Lower lobe of right lung (tissue), 2 donors: Measurements from ENCODE around the gene SOX6. TPM values are rescaled to one million over a fixed set of nuclear protein-coding genes. Genes with fewer than 3 reads are reported as not detected.
"Not testable (repeated sequence)": the region's sequence is repeated elsewhere in the genome, so short reads cannot be mapped to it uniquely, and the experiment has no call there.

Experiments used
- ATAC-seq, 2 donors: fragments of 200-7000 bp; cut with Tn5 transposase; one replicate each; pipeline ENCODE4 v1.9.1; 2020 to 2022; ENCODE audit warnings: mild to moderate bottlenecking in 2 of 2, moderate library complexity in 2 of 2
- DNase-seq: peaks from one replicate; pipeline ENCODE4 v3.0.0-alpha.2; 2020
- H3K27ac ChIP-seq: fragments of 200-600 bp; one replicate; pipeline ENCODE4 v1.8.0; 2022
- H3K27me3 ChIP-seq: fragments of 200-600 bp; one replicate; pipeline ENCODE4 v1.8.0; 2022; ENCODE audit warnings: low read depth
- H3K36me3 ChIP-seq: fragments of 200-600 bp; one replicate; pipeline ENCODE4 v1.8.0; 2022; ENCODE audit warnings: mild to moderate bottlenecking
- H3K4me1 ChIP-seq: fragments of 200-600 bp; one replicate; pipeline ENCODE4 v1.8.0; 2022
- H3K4me3 ChIP-seq: fragments of 200-600 bp; one replicate; pipeline ENCODE4 v1.8.0; 2022; ENCODE audit warnings: mild to moderate bottlenecking
- H3K9me3 ChIP-seq: fragments of 200-600 bp; one replicate; pipeline ENCODE4 v1.8.0; 2022
- intact Hi-C: fragments of 100-400 bp; cut with DNase I; formaldehyde crosslinking; loops from one replicate; pipeline ENCODE4 v1.11.0; 2022
- total RNA-seq: library from RNA; stranded (reverse); fragmentation: NEBNext Ultra II Directional; extraction: Animal tissue kit (Norgen Biotek cat#: 25700); gene quantifications from one replicate; pipeline ENCODE4 v1.2.1, GENCODE V29; 2021
- TF ChIP-seq, protein P1 (sequence below): fragments of 200-600 bp; IDR thresholded peaks from one replicate; pipeline ENCODE4 v1.8.0; 2022; ENCODE audit warnings: antibody characterized with exemption, mild to moderate bottlenecking
- donor health status: DM: no; HTN: yes; CAD: no; lungs with severe emphysema.

SOX6 gene
- total RNA-seq, 1 donor from 2014 or later = 4.8 TPM

DNA sequence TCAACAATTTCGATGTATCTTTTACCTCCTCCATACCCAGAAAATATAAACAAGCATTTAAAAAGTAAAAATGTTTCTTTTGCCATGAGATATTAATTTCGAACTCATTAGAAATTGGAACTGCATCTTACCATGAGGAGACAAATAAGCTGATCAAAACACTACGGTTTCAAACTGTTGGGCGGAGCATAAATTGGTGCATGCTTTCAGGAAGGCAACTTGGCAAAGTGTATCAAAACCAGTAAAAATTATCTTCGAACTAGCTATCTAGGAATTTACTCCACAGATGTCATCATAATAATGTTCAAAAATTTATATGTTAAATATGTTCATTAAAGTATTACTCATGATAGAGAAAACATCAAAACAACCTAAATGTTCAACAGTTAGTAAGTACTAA lies 21.4 kb upstream of the SOX6 start:
- H3K27ac ChIP-seq = no peak overlapping the region
- intact Hi-C loops = no loop called here
- H3K4me1 ChIP-seq = no peaks in the 10 kb centered on the region
- DNase-seq = no peak
- no peaks in the 10 kb centered on the region for H3K27me3 ChIP-seq
- H3K9me3 ChIP-seq = no peaks in the 10 kb centered on the region
- ATAC-seq = no peak
- no peak overlapping the region for H3K4me3 ChIP-seq
- TF ChIP-seq, protein P1, sequence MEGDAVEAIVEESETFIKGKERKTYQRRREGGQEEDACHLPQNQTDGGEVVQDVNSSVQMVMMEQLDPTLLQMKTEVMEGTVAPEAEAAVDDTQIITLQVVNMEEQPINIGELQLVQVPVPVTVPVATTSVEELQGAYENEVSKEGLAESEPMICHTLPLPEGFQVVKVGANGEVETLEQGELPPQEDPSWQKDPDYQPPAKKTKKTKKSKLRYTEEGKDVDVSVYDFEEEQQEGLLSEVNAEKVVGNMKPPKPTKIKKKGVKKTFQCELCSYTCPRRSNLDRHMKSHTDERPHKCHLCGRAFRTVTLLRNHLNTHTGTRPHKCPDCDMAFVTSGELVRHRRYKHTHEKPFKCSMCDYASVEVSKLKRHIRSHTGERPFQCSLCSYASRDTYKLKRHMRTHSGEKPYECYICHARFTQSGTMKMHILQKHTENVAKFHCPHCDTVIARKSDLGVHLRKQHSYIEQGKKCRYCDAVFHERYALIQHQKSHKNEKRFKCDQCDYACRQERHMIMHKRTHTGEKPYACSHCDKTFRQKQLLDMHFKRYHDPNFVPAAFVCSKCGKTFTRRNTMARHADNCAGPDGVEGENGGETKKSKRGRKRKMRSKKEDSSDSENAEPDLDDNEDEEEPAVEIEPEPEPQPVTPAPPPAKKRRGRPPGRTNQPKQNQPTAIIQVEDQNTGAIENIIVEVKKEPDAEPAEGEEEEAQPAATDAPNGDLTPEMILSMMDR = no peak
- H3K36me3 ChIP-seq = no peaks in the 10 kb centered on the region

DNA sequence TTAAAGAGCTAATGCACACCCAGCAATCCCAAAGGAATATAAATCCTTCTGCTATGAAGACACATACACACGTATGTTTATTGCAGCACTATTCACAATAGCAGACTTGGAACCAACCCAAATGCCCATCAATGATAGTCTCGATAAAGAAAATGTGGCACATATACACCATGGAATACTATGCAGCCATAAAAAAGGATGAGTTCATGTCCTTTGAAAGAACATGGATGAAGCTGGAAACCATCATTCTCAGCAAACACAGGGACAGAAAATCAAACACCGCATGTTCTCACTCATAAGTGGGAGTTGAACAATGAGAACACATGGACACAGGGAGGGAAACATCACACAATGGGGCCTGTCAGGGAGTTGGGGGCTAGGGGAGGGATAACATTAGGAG lies 19.3 kb upstream of the SOX6 start:
- ATAC-seq, H3K27me3 ChIP-seq, H3K27ac ChIP-seq, H3K4me1 ChIP-seq, H3K36me3 ChIP-seq, intact Hi-C loops, H3K9me3 ChIP-seq, DNase-seq, H3K4me3 ChIP-seq: not testable (repeated sequence)

DNA sequence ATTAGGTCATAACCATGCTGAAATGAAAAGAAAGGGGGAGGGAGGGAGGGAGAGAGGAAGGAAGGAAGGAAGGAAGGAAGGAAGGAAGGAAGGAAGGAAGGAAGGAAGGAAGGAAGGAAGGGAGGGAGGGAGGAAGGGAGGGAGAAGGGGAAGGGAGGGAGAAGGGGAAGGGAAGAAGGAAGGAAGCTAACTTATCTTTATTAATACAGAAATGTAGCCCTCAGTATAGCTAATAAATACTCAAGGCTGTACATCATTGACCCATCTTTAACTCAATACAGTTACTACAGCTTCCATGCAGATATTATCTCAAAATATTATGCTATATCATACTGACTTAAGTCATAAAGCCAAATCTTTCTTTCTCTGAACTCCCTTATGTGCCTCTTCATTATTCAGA lies 17.4 kb upstream of the SOX6 start:
- H3K27ac ChIP-seq = no peak overlapping the region
- no peaks in the 10 kb centered on the region for H3K9me3 ChIP-seq
- no peaks in the 10 kb centered on the region for H3K27me3 ChIP-seq
- TF ChIP-seq, protein P1 = no peak
- intact Hi-C loops = no loop called here
- DNase-seq (no peak), ATAC-seq (no peak)
- H3K4me3 ChIP-seq = no peak overlapping the region
- no peaks in the 10 kb centered on the region for H3K36me3 ChIP-seq
- no peaks in the 10 kb centered on the region for H3K4me1 ChIP-seq

DNA sequence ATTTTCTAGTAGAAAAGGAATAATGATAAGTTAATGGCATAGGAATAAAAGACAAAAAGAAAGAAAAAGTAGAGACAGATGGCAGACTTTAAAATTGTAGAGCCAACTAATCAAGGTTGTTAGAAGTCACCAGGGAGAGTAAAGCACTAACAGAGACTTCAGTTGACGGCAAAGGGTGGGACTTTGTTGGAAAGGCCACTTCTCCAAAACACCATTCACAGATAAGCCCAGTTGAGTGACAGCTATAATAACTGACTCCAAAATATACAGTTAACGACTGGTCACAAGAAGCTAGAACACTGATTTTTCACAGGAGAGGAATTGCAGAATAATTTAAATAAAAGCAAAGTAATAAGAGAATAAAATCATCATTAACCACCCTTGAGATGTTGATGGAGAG lies 16.0 kb upstream of the SOX6 start:
- DNase-seq (no peak), ATAC-seq (no peak)
- Histone ChIP-seq H3K27me3 (no peaks in the 10 kb centered on the region), H3K36me3 (no peaks in the 10 kb centered on the region), H3K27ac (no peak overlapping the region), H3K4me3 (no peak overlapping the region), H3K9me3 (no peaks in the 10 kb centered on the region), H3K4me1 (no peaks in the 10 kb centered on the region)
- TF ChIP-seq, protein P1 = no peak
- intact Hi-C loops = no loop called here

DNA sequence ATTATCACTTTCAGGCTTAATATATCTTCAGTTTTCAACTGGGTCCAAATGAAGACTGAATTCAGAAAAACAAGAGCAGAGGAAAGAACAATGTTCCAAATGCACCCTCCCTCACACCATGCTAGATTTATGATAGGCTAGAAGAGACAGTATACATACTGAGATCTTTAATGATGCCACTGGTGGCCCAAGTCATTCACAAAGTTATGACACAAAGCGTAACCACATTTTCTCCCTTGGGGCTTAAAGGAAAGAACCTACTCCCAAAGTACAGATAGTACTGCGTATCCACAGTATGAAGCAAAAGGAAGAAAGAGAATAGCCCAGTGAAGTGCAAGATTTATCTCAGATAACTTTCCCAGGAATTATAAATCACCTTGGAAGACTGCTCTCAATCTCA lies 10.9 kb upstream of the SOX6 start:
- Histone ChIP-seq H3K36me3 (no peaks in the 10 kb centered on the region), H3K9me3 (no peaks in the 10 kb centered on the region), H3K27ac (no peak overlapping the region), H3K4me3 (no peak overlapping the region), H3K4me1 (no peaks in the 10 kb centered on the region), H3K27me3 (no peaks in the 10 kb centered on the region)
- DNase-seq = no peak
- intact Hi-C loops = no loop called here
- TF ChIP-seq, protein P1 = no peak
- no peak for ATAC-seq

DNA sequence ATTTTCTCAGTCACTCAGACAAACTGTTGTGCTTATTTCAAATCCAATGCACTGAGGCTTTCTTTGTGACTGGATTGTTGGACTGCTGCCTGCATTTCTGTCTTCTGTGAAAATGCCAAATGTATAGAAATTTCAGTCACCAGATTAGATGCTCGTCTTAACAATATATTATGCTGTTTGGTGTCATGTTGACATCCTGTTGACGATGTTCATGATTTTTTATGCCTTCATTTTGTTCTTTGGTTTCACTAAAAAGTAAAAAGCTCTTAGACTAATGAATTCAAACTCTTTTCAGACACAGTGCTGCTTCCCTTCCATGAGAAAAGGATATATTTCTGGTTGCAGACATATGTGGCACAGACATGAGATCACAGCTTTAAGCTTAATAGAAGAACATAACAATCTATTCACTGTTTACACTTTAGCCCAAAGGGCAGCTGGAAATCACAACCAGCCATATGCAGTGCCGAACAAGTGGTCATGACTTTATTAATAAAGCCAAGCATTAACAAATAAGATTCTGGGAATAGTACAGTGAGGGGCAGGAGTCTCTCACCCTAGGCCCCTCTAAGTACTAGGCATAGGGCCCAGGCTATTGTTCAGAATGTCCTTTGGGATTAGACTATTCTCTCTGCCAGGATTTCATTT lies 9.4 kb upstream of the SOX6 start:
- Histone ChIP-seq H3K4me1 (no peaks in the 10 kb centered on the region), H3K9me3 (no peaks in the 10 kb centered on the region), H3K36me3 (no peaks in the 10 kb centered on the region), H3K4me3 (no peak overlapping the region), H3K27ac (no peak overlapping the region), H3K27me3 (no peaks in the 10 kb centered on the region)
- intact Hi-C loops = no loop called here
- ATAC-seq (no peak), DNase-seq (no peak)
- TF ChIP-seq, protein P1 = no peak
